Mucosa of descending colon (tissue), 3 donors: ENCODE data around the gene RAPH1. TPM values are rescaled to one million over a fixed set of nuclear protein-coding genes. Genes with fewer than 3 reads are reported as not detected.

Source experiments
- ATAC-seq: fragments of 200-7000 bp; cut with Tn5 transposase; one replicate; pipeline ENCODE4 v1.9.1; 2020; ENCODE audit warnings: mild to moderate bottlenecking, moderate library complexity
- DNase-seq, 3 donors: peaks; one replicate each; pipeline ENCODE4 v3.0.0-alpha.2; 2020
- H3K36me3 ChIP-seq: fragments of 200-600 bp; one replicate; pipeline ENCODE4 v1.8.0; 2021; ENCODE audit warnings: low read depth, mild to moderate bottlenecking
- H3K4me1 ChIP-seq: fragments of 200-600 bp; one replicate; pipeline ENCODE4 v1.8.0; 2021; ENCODE audit warnings: low read depth, mild to moderate bottlenecking
- H3K4me3 ChIP-seq: fragments of 200-600 bp; one replicate; pipeline ENCODE4 v1.8.0; 2021; ENCODE audit warnings: mild to moderate bottlenecking
- H3K9me3 ChIP-seq: fragments of 200-600 bp; one replicate; pipeline ENCODE4 v1.8.0; 2021; ENCODE audit warnings: mild to moderate bottlenecking
- CTCF ChIP-seq: fragments of 200-600 bp; IDR thresholded peaks from one replicate; pipeline ENCODE4 v1.8.0; 2022; ENCODE audit warnings: antibody characterized with exemption, mild to moderate bottlenecking
- intact Hi-C, 2 donors: fragments of 100-400 bp; cut with DNase I in 1 of 2; cut with micrococcal nuclease in 1 of 2; formaldehyde crosslinking; loops; one replicate each; pipeline versions ENCODE4 v1.11.0 to v1.11.1; 2022; cut with DNase I, micrococcal nuclease
- total RNA-seq, 3 donors: library from RNA; stranded (reverse); fragmentation: NEBNext Ultra II Directional in 2 of 3; extraction: Animal tissue kit (Norgen Biotek cat#: 25700) in 2 of 3; gene quantifications; one replicate each; pipeline versions ENCODE4 v1.2.1 to v1.2.4, GENCODE V29; 2021 to 2023
- donor health status: DM: no; HTN: no; CAD: no; lungs with moderate emphysema.
- donor health status: DM: no; HTN: no; CAD: no.
- donor health status: DM: no; HTN: yes; CAD: no.

Gene RAPH1
- total RNA-seq, 3 donors from 2014 or later = 48.4 to 60.2 (median 50.4) TPM

- Histone ChIP-seq H3K9me3 (no peaks in the 10 kb centered on the region), H3K4me3 (no peak overlapping the region), H3K4me1 (no peaks in the 10 kb centered on the region), H3K36me3 (no peaks in the 10 kb centered on the region)
- intact Hi-C loops = no loop called here
- DNase-seq (no peak), ATAC-seq (no peak)
- TF ChIP-seq CTCF = no peak
Measured at GRCh38 chr2:203553784-203554183, 18.7 kb upstream of the RAPH1 start.

- H3K4me3 ChIP-seq = no peak overlapping the region
- intact Hi-C loops = no loop called here
- no peak for TF ChIP-seq CTCF
- no peaks in the 10 kb centered on the region for H3K4me1 ChIP-seq
- H3K9me3 ChIP-seq = no peaks in the 10 kb centered on the region
- peak; percentile 61 for ATAC-seq
- H3K36me3 ChIP-seq = no peaks in the 10 kb centered on the region
- peak in 1 of 3 donors; percentile 47 for DNase-seq
Measured at GRCh38 chr2:203551778-203552177, 16.7 kb upstream of the RAPH1 start.

GRCh38 chr2:203550266-203550665 lies 15.2 kb upstream of the RAPH1 start:
- H3K9me3 ChIP-seq = no peaks in the 10 kb centered on the region
- ATAC-seq = no peak
- intact Hi-C loops = no loop called here
- no peaks in the 10 kb centered on the region for H3K4me1 ChIP-seq
- H3K36me3 ChIP-seq = no peaks in the 10 kb centered on the region
- no peak for DNase-seq
- TF ChIP-seq CTCF = no peak
- no peak overlapping the region for H3K4me3 ChIP-seq

- intact Hi-C loops = no loop called here
- TF ChIP-seq CTCF = no peak
- Histone ChIP-seq H3K36me3 (no peaks in the 10 kb centered on the region), H3K4me1 (no peaks in the 10 kb centered on the region), H3K9me3 (no peaks in the 10 kb centered on the region), H3K4me3 (no peak overlapping the region)
- DNase-seq = no peak
- no peak for ATAC-seq
Measured at GRCh38 chr2:203549406-203549805, 14.3 kb upstream of the RAPH1 start.

- no peak for ATAC-seq
- no peaks in the 10 kb centered on the region for H3K36me3 ChIP-seq
- no peaks in the 10 kb centered on the region for H3K4me1 ChIP-seq
- H3K4me3 ChIP-seq = no peak overlapping the region
- no peak for DNase-seq
- intact Hi-C loops = no loop called here
- no peaks in the 10 kb centered on the region for H3K9me3 ChIP-seq
- no peak for TF ChIP-seq CTCF
Measured at GRCh38 chr2:203548887-203549286, 13.8 kb upstream of the RAPH1 start.

GRCh38 chr2:203547356-203547755 lies 12.3 kb upstream of the RAPH1 start:
- ATAC-seq (no peak), DNase-seq (no peak)
- no peak for TF ChIP-seq CTCF
- H3K9me3 ChIP-seq = no peaks in the 10 kb centered on the region
- H3K36me3 ChIP-seq = no peaks in the 10 kb centered on the region
- no peaks in the 10 kb centered on the region for H3K4me1 ChIP-seq
- no peak overlapping the region for H3K4me3 ChIP-seq
- intact Hi-C loops = no loop called here
